Gastroesophageal sphincter (tissue), 4 donors: ENCODE results near the gene MYO5A. TPM values are rescaled to one million over a fixed set of nuclear protein-coding genes. Genes with fewer than 3 reads are reported as not detected.

Experiments used
- ATAC-seq: fragments of 150-250 bp; one replicate; pipeline ENCODE4 v1.9.1; 2016; ENCODE audit warnings: mild to moderate bottlenecking, moderate library complexity
- H3K27ac ChIP-seq, 4 donors: fragments of 200-600 bp; sonication (generic) in 3 of 4; 1 replicate in 3 of 4; 2 replicates in 1 of 4; pipeline ENCODE4 v1.5.1; 2016 to 2019
- H3K27me3 ChIP-seq: fragments of 200-600 bp; sonication (generic); one replicate; pipeline ENCODE4 v1.5.1; 2019
- H3K36me3 ChIP-seq, 2 donors: fragments of 200-600 bp; sonication (generic); one replicate each; pipeline ENCODE4 v1.5.1; 2019; ENCODE audit warnings: control low read depth in 1 of 2
- H3K4me1 ChIP-seq, 3 donors: fragments of 200-600 bp; sonication (generic); 1 replicate in 2 of 3; 2 replicates in 1 of 3; pipeline ENCODE4 v1.5.1; 2016 to 2019; ENCODE audit warnings: control low read depth in 2 of 3
- H3K4me3 ChIP-seq, 2 donors: fragments of 200-600 bp; sonication (generic); one replicate each; pipeline ENCODE4 v1.5.1; 2019; ENCODE audit warnings: mild to moderate bottlenecking in 1 of 2, moderate library complexity in 1 of 2
- H3K9me3 ChIP-seq, 3 donors: fragments of 200-600 bp; sonication (generic); one replicate each; pipeline ENCODE4 v1.5.1; 2017 to 2019; ENCODE audit warnings: control low read depth in 2 of 3
- EP300 ChIP-seq: sonication (generic); formaldehyde crosslinking; IDR thresholded peaks from one replicate; pipeline ENCODE4 v1.6.1; 2017; ENCODE audit warnings: antibody characterized with exemption, mild to moderate bottlenecking
- POLR2A ChIP-seq, 2 donors: fragments of 450-650 bp; IDR thresholded peaks; one replicate each; pipeline ENCODE4 v1.6.1; 2017; ENCODE audit warnings: antibody characterized with exemption in 2 of 2, mild to moderate bottlenecking in 2 of 2, moderate library complexity in 1 of 2
- POLR2AphosphoS5 ChIP-seq: sonication (generic); formaldehyde crosslinking; IDR thresholded peaks from one replicate; pipeline ENCODE4 v1.6.1; 2017; ENCODE audit warnings: antibody characterized with exemption
- WGBS, 2 donors: methylation state at CpG; one replicate each; pipeline ENCODE4 v1.1.5; 2018; ENCODE audit warnings: low coverage in 1 of 2; 5-methylcytosine and 5-hydroxymethylcytosine counted together
- total RNA-seq, 4 donors: library from RNA; depleted of rRNA; stranded (reverse); fragments of >200 nt; gene quantifications; one replicate each; pipeline ENCODE4 v1.1.0, GENCODE V29; 2016
- TF ChIP-seq, protein P1 (sequence below), 4 experiments: fragments of 200-600 bp in 2 of 4; fragments of 450-650 bp in 2 of 4; sonication (generic) in 1 of 4; IDR thresholded peaks; one replicate each; pipeline ENCODE4 v1.5.1; 2017 to 2019; ENCODE audit warnings: antibody characterized with exemption in 4 of 4, mild to moderate bottlenecking in 2 of 4, moderate library complexity in 2 of 4

MYO5A gene
- total RNA-seq, 4 donors from 2014 or later, result 24.3 to 41.9 (median 31.2) TPM

DNA sequence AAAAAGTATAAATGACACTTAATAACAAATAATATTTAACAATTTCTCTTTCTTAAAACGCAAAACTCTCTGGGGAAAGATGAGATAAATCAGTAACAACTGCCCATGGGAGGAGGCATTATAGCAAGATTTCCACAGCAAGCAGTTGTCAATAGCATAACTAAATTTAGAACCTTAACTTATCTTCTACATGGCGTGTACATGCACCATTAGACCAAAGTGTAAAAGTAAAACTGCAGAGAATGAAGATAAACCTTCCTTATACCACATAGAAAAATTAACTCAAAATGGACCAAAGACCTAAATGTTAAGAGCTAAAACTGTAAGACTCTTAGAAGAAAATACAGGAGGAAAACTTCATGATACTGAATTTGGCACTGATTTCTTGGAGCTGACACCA, 39.9 kb downstream of the MYO5A start:
- Histone ChIP-seq H3K36me3 (no peaks in the 10 kb centered on the region), H3K4me1 (peaks cover 0 to 11% (median 3%) of the 10 kb centered on the region in 3 donors), H3K27ac (no peak overlapping the region), H3K9me3 (no peaks in the 10 kb centered on the region), H3K4me3 (no peak overlapping the region), H3K27me3 (no peaks in the 10 kb centered on the region)
- 61 to 83% methylated on average over 1 to 2 of the region's 2 CpGs for WGBS, 2 donors
- TF ChIP-seq, protein P1, sequence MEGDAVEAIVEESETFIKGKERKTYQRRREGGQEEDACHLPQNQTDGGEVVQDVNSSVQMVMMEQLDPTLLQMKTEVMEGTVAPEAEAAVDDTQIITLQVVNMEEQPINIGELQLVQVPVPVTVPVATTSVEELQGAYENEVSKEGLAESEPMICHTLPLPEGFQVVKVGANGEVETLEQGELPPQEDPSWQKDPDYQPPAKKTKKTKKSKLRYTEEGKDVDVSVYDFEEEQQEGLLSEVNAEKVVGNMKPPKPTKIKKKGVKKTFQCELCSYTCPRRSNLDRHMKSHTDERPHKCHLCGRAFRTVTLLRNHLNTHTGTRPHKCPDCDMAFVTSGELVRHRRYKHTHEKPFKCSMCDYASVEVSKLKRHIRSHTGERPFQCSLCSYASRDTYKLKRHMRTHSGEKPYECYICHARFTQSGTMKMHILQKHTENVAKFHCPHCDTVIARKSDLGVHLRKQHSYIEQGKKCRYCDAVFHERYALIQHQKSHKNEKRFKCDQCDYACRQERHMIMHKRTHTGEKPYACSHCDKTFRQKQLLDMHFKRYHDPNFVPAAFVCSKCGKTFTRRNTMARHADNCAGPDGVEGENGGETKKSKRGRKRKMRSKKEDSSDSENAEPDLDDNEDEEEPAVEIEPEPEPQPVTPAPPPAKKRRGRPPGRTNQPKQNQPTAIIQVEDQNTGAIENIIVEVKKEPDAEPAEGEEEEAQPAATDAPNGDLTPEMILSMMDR (IDR thresholded peaks at IDR 0.05), result no peak
- no peak for TF ChIP-seq POLR2AphosphoS5
- no peak for TF ChIP-seq POLR2A (IDR thresholded peaks at IDR 0.05)
- no peak for TF ChIP-seq EP300
- ATAC-seq, result no peak

DNA sequence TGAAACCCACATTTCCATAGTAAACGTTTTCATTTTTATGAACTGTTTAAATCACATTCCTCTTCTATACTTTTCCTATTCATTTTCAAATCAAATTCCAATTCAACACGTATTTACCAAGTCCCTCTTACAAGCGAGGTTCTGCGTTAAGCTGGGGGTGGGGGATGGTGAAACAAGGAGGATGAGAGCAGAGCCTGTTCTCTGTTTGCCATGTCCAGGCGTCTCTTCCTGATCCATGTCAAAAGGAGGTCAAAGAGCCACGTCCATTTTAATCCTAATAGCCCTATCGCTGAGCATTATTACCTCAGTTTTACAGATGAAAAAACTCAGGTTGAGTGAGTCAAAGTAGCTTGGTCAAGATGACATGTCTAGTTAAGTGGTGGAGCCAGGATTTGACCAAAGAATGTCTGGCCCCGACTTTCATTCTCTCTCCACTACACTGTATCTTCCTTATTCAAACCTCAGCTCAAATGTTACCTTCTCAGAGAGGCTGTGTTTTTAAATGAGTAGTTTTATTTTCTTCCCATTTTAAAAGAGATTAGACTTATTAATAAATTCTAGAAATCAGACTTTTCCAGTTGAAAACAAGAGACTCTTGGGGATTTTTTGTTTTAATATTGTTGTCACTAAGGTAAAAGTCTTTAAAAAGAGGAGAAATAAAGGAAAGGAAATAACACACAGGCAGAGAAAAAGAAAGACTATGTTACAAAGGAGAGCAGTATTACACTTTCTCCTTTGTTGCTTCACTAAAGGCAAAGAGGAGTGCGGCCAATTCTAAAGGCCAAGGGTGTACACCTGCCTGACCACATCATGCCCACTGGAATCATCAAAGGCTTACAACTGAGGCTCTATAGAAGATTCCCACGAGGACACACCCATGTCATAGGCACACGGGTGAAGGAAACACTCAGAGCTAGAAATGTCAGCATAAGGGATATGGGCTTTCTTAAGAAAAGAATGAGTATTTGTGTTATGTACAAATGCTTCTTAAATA, 42.4 kb downstream of the MYO5A start:
- Histone ChIP-seq H3K36me3 (no peaks in the 10 kb centered on the region), H3K9me3 (no peaks in the 10 kb centered on the region), H3K4me3 (no peak overlapping the region), H3K27me3 (no peaks in the 10 kb centered on the region), H3K27ac (no peak overlapping the region), H3K4me1 (peaks cover 0 to 5% (median 3%) of the 10 kb centered on the region in 3 donors)
- WGBS, 2 donors, result 54 to 80% methylated on average over 11 of the region's 11 CpGs
- no peak for ATAC-seq
- no peak for TF ChIP-seq POLR2A (IDR thresholded peaks at IDR 0.05)
- no peak for TF ChIP-seq EP300
- TF ChIP-seq, protein P1 (IDR thresholded peaks at IDR 0.05), result no peak
- no peak for TF ChIP-seq POLR2AphosphoS5

DNA sequence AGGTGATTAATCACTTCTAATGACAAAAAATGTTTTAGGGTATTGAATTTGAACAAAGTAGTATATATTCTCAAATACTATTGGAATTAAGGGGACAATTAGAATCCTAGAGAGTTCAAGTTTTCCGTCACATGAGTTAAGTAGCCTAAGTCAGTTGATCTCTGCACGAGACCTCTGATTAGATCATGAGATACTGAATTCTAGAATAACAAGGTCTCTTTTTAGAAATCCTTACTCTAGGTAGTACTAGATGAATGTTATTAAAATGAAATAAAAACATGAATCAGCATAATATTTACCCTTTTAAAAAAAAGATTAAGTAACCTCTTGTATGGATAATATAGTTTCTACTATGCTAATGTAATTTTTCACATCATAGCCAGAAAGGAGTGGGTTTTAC, 43.4 kb downstream of the MYO5A start:
- H3K27ac ChIP-seq, result no peak overlapping the region
- 75 to 83% methylated on average over 2 of the region's 2 CpGs for WGBS, 2 donors

DNA sequence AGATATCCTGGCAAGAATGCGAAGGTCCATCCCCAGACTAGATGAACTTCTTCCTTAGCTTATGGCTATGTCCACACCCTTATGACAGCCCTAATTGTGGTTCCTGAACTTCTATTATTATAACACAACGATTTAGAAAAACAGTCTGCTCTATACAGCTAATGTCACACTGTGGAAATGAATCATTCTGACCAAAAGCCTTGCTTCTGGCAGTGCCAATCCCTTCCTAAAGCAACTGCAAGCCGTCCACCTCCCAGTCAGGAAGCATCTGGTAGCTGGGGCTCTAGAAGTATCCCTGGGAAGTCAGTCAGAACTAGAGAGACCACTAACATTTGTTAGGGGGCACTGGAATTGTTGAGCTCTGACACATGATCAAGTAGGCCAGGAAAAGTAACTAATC, 45.0 kb downstream of the MYO5A start:
- ATAC-seq, result peak; percentile 43

More for the DNA sequence above, 43.4 kb downstream of the MYO5A start:
- H3K4me1 ChIP-seq, result peaks cover 0 to 5% (median 3%) of the 10 kb centered on the region in 3 donors
- no peak for ATAC-seq
- no peak overlapping the region for H3K4me3 ChIP-seq
- no peaks in the 10 kb centered on the region for H3K27me3 ChIP-seq
- H3K9me3 ChIP-seq, result no peaks in the 10 kb centered on the region
- no peaks in the 10 kb centered on the region for H3K36me3 ChIP-seq
- TF ChIP-seq, protein P1 (IDR thresholded peaks at IDR 0.05), result no peak
- TF ChIP-seq EP300, result no peak
- no peak for TF ChIP-seq POLR2AphosphoS5
- no peak for TF ChIP-seq POLR2A (IDR thresholded peaks at IDR 0.05)

More for the DNA sequence above, 45.0 kb downstream of the MYO5A start:
- peaks cover 0 to 5% (median 3%) of the 10 kb centered on the region in 3 donors for H3K4me1 ChIP-seq
- no peaks in the 10 kb centered on the region for H3K27me3 ChIP-seq
- H3K27ac ChIP-seq, result peak overlapping the region in 3 of 4 donors; percentile 14 to 46 (median 41)
- no peaks in the 10 kb centered on the region for H3K9me3 ChIP-seq
- H3K4me3 ChIP-seq, result no peak overlapping the region
- WGBS, 2 donors, result 46 to 58% methylated on average over 3 of the region's 3 CpGs
- TF ChIP-seq POLR2A (IDR thresholded peaks at IDR 0.05) (no peak), EP300 (no peak), POLR2AphosphoS5 (no peak)
- TF ChIP-seq, protein P1 (IDR thresholded peaks at IDR 0.05), result no peak
- H3K36me3 ChIP-seq, result no peaks in the 10 kb centered on the region
